T-helper 1 cell treated with Interleukin-12 subunit alpha and Interleukin-12 subunit beta and Interleukin-4 antibody, amounts not matched to agents 30 ng/mL and 1 ng/mL, for 36 hours (primary cell): ENCODE data around the gene HPN. TPM values are rescaled to one million over a fixed set of nuclear protein-coding genes. Genes with fewer than 3 reads are reported as not detected.

Experiments
- total RNA-seq: library from RNA; stranded (reverse); gene quantifications from 2 replicates; pipeline ENCODE4 v1.2.3, GENCODE V29; 2022

Gene HPN
- total RNA-seq, 1 donor from 2014 or later, result not detected

Other genes starting within 250 kb of the HPN start
- 3.2 and 3.5 TPM in 2 replicates for gene ZNF30, start 114.8 kb upstream of the HPN start, total RNA-seq
- gene ZNF792, start 77.5 kb upstream of the HPN start, total RNA-seq, result 12.4 and 14.0 TPM in 2 replicates
- gene GRAMD1A, start 41.4 kb upstream of the HPN start, total RNA-seq, result 76.6 and 78.3 TPM in 2 replicates
- 0.24 and 0.69 TPM in 2 replicates for gene SCN1B, start 11.3 kb upstream of the HPN start, total RNA-seq
- gene FXYD3, start 74.1 kb downstream of the HPN start, total RNA-seq, result not detected in 2 replicates
- 0.12 and 0.27 TPM in 2 replicates for gene LGI4, start 93.3 kb downstream of the HPN start, total RNA-seq
- gene FXYD1, start 97.1 kb downstream of the HPN start, total RNA-seq, result not detected in 2 replicates
- gene FXYD7, start 101.5 kb downstream of the HPN start, total RNA-seq, result 1.6 and 2.2 TPM in 2 replicates
- gene FXYD5, start 113.0 kb downstream of the HPN start, total RNA-seq, result 350 and 365 TPM in 2 replicates
- gene FAM187B, start 187.0 kb downstream of the HPN start, total RNA-seq, result not detected in 2 replicates
- 4.5 and 5.6 TPM in 2 replicates for gene LSR, start 207.3 kb downstream of the HPN start, total RNA-seq
- 138 and 161 TPM in 2 replicates for gene USF2, start 227.2 kb downstream of the HPN start, total RNA-seq
- 0.51 and 0.54 TPM in 2 replicates for gene HAMP, start 240.8 kb downstream of the HPN start, total RNA-seq